Stimulated activated CD4-positive, alpha-beta T cell treated with anti-CD3 and anti-CD28 coated beads, Interleukin-4, amount 100 ng/mL, for 1 hour (primary cell): ENCODE measurements around the gene RECQL5.
A peak's percentile ranks its signal among the peaks of the same experiment; 100 is the strongest.
"Not testable (repeated sequence)": the region's sequence is repeated elsewhere in the genome, so short reads cannot be mapped to it uniquely, and the experiment has no call there.

Experiments
- DNase-seq: peaks from one replicate; pipeline ENCODE4 v3.0.0-alpha.2; 2020

RECQL5 gene

DNA sequence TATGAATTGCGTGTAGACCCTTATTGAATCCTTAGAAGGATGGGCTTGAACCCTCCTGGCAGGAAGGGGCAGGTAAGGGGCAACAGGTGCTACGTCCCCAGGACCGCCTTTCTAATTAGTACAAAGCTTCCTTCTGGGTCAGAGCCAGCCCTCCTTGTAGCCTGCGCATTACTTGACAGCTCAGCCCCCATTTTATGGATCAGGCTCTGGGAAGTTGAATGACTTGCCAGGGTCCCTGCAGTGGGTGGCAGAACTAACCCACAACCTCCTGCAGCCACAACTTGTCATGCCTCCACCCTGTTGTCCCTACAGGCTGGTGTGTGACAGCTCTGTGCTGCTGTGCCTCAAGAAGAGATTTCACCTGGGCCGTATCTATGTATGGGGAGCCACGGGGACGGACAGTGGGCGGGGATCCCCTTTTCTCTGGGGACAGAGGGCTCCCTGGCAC is 76.6 kb downstream of the RECQL5 start:
- no peak for DNase-seq

GRCh38 chr17:75589919-75590303 is 77.0 kb downstream of the RECQL5 start:
- DNase-seq: no peak

- DNase-seq: peak; percentile 99
Observed at GRCh38 chr17:75589012-75589918, 77.7 kb downstream of the RECQL5 start.

- DNase-seq: no peak
Observed at GRCh38 chr17:75588596-75589011, 78.3 kb downstream of the RECQL5 start.

DNA sequence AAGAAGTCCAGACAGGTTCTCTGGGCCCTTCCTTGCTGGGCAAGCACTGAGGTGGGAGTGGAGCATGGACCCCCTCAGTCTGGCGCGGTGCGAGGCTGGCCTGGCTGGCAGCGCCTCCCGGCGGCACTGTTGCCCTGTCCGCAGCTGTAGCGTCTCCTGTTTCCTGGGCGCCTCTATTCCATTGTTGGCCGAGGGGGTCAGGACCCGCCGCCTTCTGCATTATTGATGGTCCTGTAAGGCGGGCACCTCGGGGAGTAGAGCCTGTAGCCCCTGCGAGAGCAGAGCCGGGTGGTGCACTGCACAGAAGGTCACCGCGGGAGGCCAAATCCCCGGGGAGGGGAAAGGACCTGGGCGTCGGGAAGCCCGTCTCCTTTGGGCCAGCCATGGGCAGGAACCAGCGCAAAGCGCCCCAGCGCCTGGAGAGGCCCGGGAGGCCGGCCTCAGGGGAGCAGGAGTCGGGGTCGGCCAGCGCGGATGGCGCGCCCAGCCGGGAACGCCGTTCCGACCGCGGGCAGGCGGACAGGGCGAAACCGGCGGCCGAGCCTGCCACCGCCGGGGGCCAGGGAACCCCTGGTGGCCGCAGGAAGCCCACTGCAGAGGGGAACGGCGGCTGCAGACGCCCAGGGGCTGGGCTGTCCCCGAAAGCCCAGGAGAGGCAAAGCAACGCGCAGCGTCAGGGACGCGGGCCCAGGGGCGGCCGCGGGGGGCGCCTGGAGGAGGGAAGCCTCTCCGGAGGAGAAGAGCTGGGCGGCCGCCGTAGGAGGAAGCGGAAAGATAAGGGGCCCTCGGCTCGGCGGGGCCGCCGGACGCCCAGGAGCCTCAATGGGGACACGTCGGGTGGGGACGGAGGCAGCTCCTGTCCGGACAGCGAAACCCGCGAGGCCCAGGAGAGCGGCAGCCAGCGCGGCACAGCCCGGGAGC is 79.0 kb downstream of the RECQL5 start, which contains the start of gene MYO15B:
Gene MYO15B, plus strand, starts transcription at position 126 of the 921 bp plus-strand sequence. Its CDS starts 258 bp downstream, at position 384.
- peak; percentile 67 for DNase-seq

- no peak for DNase-seq
Observed at GRCh38 chr17:75584849-75585175, 82.1 kb downstream of the RECQL5 start.

- not testable (repeated sequence) for DNase-seq
Observed at GRCh38 chr17:75583197-75583596, 83.8 kb downstream of the RECQL5 start.

DNA sequence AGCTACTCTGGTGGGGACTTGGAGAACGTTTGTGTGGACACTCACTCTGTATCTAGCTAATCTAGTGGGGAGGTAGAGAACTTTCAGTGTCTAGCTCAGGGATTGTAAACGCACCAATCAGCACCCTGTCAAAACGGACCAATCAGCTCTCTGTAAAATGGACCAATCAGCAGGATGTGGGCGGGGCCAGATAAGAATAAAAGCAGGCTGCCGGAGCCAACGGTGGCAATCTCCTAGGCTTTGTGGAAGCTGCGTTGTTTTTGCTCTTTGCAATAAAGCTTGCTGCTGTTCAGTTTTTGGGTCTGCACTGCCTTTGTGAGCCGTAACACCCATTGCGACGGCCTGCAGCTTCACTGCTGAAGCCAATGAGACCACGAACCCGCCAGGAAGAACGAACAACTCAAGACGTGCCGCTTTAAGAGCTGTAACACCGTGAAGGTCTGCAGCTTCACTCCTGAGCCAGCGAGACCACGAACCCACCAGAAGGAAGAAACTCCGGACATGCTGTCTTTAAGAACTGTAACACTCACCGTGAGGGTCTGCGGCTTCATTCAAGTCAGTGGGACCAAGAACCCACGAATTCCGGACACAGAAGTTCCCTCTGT is 85.7 kb downstream of the RECQL5 start:
- peak; percentile 50 for DNase-seq
